OCI-LY7 (cell line): ENCODE data around the gene APOC3.

Experiments
- CTCF ChIP-seq: fragments of 200-600 bp; sonication (generic); conservative IDR thresholded peaks from 2 replicates; pipeline ENCODE4 v1.5.1; 2014; ENCODE audit warnings: mild to moderate bottlenecking, antibody characterized with exemption, low read length, moderate library complexity, mixed read lengths
- EZH2phosphoT487 ChIP-seq: fragments of 200-600 bp; sonication (generic); IDR thresholded peaks from 2 replicates; pipeline ENCODE4 v1.6.1; 2018; ENCODE audit warnings: low read depth, borderline replicate concordance, mild to moderate bottlenecking, mixed run types, antibody characterized with exemption, low read length, moderate library complexity, mixed read lengths

- no peak for TF ChIP-seq CTCF
- no peak for TF ChIP-seq EZH2phosphoT487
Measured at GRCh38 chr11:116788975-116789374, 40.7 kb upstream of the APOC3 start.
